ENCODE data around the gene KIT. TPM values are rescaled to one million over a fixed set of nuclear protein-coding genes. Genes with fewer than 3 reads are reported as not detected.
"Not testable (repeated sequence)": the region's sequence is repeated elsewhere in the genome, so short reads cannot be mapped to it uniquely, and the experiment has no call there.

KIT gene
- total RNA-seq, 4 donors from 2014 or later, result 4.1 to 62.3 (median 18.7) TPM

DNA sequence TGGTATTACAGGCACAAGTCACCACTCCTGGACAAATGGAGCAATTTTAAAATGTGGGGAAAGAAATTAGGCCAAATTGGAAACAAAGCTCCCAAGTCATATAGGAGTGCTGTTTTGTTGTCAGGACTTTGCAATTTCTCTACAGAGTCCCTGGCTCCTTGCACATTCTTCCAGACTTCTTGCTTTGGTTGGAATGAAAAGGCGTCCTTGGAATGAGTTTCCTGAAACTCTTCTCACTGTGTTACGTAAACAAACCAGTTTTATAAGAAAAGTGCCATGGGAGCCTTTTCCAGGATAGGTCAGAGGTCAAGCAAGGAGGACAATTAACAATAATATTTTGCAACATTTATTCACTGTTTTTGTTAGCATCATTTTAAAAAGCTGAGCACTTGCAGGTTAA is 32.4 kb upstream of the KIT start:
- TF ChIP-seq, protein P1, sequence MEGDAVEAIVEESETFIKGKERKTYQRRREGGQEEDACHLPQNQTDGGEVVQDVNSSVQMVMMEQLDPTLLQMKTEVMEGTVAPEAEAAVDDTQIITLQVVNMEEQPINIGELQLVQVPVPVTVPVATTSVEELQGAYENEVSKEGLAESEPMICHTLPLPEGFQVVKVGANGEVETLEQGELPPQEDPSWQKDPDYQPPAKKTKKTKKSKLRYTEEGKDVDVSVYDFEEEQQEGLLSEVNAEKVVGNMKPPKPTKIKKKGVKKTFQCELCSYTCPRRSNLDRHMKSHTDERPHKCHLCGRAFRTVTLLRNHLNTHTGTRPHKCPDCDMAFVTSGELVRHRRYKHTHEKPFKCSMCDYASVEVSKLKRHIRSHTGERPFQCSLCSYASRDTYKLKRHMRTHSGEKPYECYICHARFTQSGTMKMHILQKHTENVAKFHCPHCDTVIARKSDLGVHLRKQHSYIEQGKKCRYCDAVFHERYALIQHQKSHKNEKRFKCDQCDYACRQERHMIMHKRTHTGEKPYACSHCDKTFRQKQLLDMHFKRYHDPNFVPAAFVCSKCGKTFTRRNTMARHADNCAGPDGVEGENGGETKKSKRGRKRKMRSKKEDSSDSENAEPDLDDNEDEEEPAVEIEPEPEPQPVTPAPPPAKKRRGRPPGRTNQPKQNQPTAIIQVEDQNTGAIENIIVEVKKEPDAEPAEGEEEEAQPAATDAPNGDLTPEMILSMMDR (IDR thresholded peaks at IDR 0.05), result no peak
- TF ChIP-seq POLR2AphosphoS5 (IDR thresholded peaks at IDR 0.05) (no peak), POLR2A (IDR thresholded peaks at IDR 0.05) (no peak), EP300 (IDR thresholded peaks at IDR 0.05; ENCODE audit: low read depth) (no peak)
- Histone ChIP-seq H3K4me1 (peaks cover 0 to 13% (median 5%) of the 10 kb centered on the region in 4 donors), H3K9me3 (no peaks in the 10 kb centered on the region), H3K36me3 (no peaks in the 10 kb centered on the region), H3K4me3 (no peak overlapping the region), H3K27me3 (no peaks in the 10 kb centered on the region), H3K27ac (no peak overlapping the region)
- intact Hi-C loops (cut with DNase I; ENCODE audit: low total_unique reads), result no loop called here
- in situ Hi-C loops (cut with MboI; ENCODE audit: low pct_ligation_motif_present in 1 of 4, low pct_unique_long_range_greater_than_20kb in 1 of 4, low sequenced_read_pairs in 3 of 4), result no loop called here
- no peak for DNase-seq
- 40 to 48% methylated on average over 2 of the region's 2 CpGs for WGBS, 2 donors (ENCODE audit: low coverage in 1 of 2)

DNA sequence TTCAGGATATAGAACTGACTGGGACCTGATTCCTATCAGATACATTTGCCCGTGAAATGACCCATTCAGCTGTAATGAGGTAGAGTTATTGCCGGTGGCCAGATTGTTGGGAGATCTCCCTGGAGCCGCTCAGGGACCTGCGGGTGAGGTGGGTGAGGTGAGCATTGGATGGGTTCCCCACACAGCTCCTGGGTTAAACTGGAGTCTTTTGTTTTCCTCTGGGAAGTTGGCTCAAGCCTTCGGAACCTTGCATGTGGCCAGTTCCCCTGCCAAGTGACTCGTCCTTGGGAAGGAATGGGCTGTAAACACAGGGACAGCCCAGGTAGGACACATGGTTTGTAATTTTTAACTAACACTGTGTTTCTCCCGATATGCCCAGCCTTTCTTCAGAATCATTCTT is 31.6 kb upstream of the KIT start:
- H3K27ac ChIP-seq, result no peak overlapping the region
- intact Hi-C loops (cut with DNase I; ENCODE audit: low total_unique reads), result no loop called here

DNA sequence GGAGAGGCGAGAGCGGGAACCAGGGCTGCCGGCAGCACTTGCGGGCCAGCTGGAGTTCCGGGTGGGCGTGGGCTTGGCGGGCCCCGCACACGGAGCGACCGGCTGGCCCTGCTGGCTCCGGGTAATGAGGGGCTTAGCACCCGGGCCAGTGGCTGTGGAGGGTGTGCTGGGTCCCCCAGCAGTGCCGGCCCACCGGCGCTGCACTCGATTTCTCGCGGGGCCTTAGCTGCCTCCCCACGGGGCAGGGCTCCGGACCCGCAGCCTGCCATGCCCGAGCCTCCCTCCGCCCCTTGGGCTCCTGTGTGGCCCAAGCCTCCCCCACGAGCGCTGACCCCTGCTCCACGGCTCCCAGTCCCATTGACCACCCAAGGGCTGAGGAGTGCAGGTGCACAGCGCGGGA is 25.2 kb upstream of the KIT start:
- Histone ChIP-seq H3K4me3 (no peak overlapping the region), H3K36me3 (no peaks in the 10 kb centered on the region), H3K27ac (no peak overlapping the region), H3K4me1 (no peaks in the 10 kb centered on the region), H3K9me3 (no peaks in the 10 kb centered on the region), H3K27me3 (no peaks in the 10 kb centered on the region)
- intact Hi-C loops (cut with DNase I; ENCODE audit: low total_unique reads), result no loop called here
- in situ Hi-C loops (cut with MboI; ENCODE audit: low pct_ligation_motif_present in 1 of 4, low pct_unique_long_range_greater_than_20kb in 1 of 4, low sequenced_read_pairs in 3 of 4), result no loop called here
- DNase-seq, result no peak
- no peak for TF ChIP-seq EP300 (IDR thresholded peaks at IDR 0.05; ENCODE audit: low read depth)
- 99% methylated on average over 26 of the region's 29 CpGs; no CpG with 5 or more reads in 1 of the 2 donors for WGBS, 2 donors (ENCODE audit: low coverage in 1 of 2)

More for the DNA sequence above, 31.6 kb upstream of the KIT start:
- DNase-seq, result no peak
- Histone ChIP-seq H3K27me3 (no peaks in the 10 kb centered on the region), H3K4me1 (peaks cover 0 to 13% (median 5%) of the 10 kb centered on the region in 4 donors), H3K4me3 (no peak overlapping the region), H3K36me3 (no peaks in the 10 kb centered on the region), H3K9me3 (no peaks in the 10 kb centered on the region)
- TF ChIP-seq POLR2A (IDR thresholded peaks at IDR 0.05), result no peak
- no peak for TF ChIP-seq POLR2AphosphoS5 (IDR thresholded peaks at IDR 0.05)
- no peak for TF ChIP-seq EP300 (IDR thresholded peaks at IDR 0.05; ENCODE audit: low read depth)
- TF ChIP-seq, protein P1 (IDR thresholded peaks at IDR 0.05), result no peak
- 43% methylated on average over 7 of the region's 7 CpGs; no CpG with 5 or more reads in 1 of the 2 donors for WGBS, 2 donors (ENCODE audit: low coverage in 1 of 2)
- in situ Hi-C loops (cut with MboI; ENCODE audit: low pct_ligation_motif_present in 1 of 4, low pct_unique_long_range_greater_than_20kb in 1 of 4, low sequenced_read_pairs in 3 of 4), result no loop called here

DNA sequence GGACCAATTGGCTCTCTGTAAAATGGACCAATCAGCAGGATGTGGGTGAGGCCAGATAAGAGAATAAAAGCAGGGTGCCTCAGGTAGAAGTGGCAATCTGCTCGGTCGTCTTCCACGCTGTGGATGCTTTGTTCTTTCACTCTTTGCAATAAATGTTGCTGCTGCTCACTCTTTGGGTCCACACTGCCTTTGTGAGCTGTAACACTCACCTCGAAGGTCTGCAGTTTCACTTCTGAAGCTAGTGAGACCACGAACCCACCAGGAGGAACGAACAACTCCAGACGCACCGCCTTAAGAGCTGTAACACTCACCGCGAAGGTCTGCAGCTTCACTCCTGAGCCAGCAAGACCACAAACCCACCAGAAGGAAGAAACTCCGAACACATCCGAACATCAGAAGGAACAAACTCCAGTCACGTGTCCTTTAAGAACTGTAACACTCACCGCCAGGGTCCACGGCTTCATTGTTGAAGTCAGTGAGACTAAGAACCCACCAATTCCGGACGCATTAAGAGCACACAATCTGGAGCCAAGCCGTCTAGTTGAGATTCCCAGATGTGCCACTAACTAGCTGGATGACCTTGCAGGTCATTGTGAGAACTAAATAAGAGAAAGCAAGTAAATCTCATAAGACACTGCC is 24.5 kb upstream of the KIT start:
- H3K36me3 ChIP-seq; H3K9me3 ChIP-seq; DNase-seq; intact Hi-C loops (cut with DNase I; ENCODE audit: low total_unique reads); H3K4me1 ChIP-seq; H3K27me3 ChIP-seq; H3K4me3 ChIP-seq; in situ Hi-C loops (cut with MboI; ENCODE audit: low pct_ligation_motif_present in 1 of 4, low pct_unique_long_range_greater_than_20kb in 1 of 4, low sequenced_read_pairs in 3 of 4); H3K27ac ChIP-seq: not testable (repeated sequence)
- 84 to 94% methylated on average over 3 to 18 of the region's 18 CpGs for WGBS, 2 donors (ENCODE audit: low coverage in 1 of 2)

DNA sequence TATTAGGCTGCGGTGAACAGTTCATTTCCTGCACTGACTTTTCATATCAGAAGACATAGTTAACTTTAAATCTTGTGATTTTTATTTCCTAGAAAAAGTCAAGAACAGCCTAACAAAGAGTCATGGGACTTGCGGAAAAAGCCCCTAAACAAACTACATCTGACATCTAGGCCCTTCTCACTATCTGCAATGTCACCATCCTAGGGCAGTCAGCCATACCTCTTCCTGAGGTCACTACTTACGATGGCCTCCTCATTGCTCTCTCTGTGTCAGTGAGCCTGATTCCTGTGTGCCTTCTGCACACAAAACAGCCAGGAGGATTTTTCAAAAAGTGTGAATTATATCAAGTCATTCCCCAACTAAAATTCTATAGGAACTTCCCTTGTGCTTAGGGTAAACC is 22.4 kb upstream of the KIT start:
- intact Hi-C loops (cut with DNase I; ENCODE audit: low total_unique reads), result no loop called here
- TF ChIP-seq, protein P1 (IDR thresholded peaks at IDR 0.05), result no peak
- no peak for TF ChIP-seq EP300 (IDR thresholded peaks at IDR 0.05; ENCODE audit: low read depth)
- no peak for TF ChIP-seq POLR2A (IDR thresholded peaks at IDR 0.05)
- TF ChIP-seq POLR2AphosphoS5 (IDR thresholded peaks at IDR 0.05), result no peak
- WGBS, 2 donors (ENCODE audit: low coverage in 1 of 2), result 73 to 85% methylated on average over 2 to 3 of the region's 3 CpGs

More for the DNA sequence above, 22.4 kb upstream of the KIT start:
- no peaks in the 10 kb centered on the region for H3K9me3 ChIP-seq
- no peak overlapping the region for H3K4me3 ChIP-seq
- no peaks in the 10 kb centered on the region for H3K27me3 ChIP-seq
- DNase-seq, result no peak
- no peaks in the 10 kb centered on the region for H3K36me3 ChIP-seq
- no peaks in the 10 kb centered on the region for H3K4me1 ChIP-seq
- in situ Hi-C loops (cut with MboI; ENCODE audit: low pct_ligation_motif_present in 1 of 4, low pct_unique_long_range_greater_than_20kb in 1 of 4, low sequenced_read_pairs in 3 of 4), result no loop called here
- no peak overlapping the region for H3K27ac ChIP-seq
